Tibial artery (tissue), 4 donors: ENCODE measurements around the gene PRKAA1.
"Not testable (repeated sequence)": the region's sequence is repeated elsewhere in the genome, so short reads cannot be mapped to it uniquely, and the experiment has no call there.

Source experiments
- DNase-seq, 2 donors: peaks; one replicate each; pipeline ENCODE4 v3.0.0-alpha.2; 2019
- H3K27ac ChIP-seq, 2 donors: fragments of 200-600 bp; sonication (generic) in 1 of 2; 1 replicate in 1 of 2; 2 replicates in 1 of 2; pipeline ENCODE4 v1.5.1; 2018 to 2019; ENCODE audit warnings: mild to moderate bottlenecking in 1 of 2
- H3K27me3 ChIP-seq, 2 donors: fragments of 200-600 bp; sonication (generic) in 1 of 2; one replicate each; pipeline versions ENCODE4 v1.5.1 to v1.6.0; 2016 to 2019
- H3K36me3 ChIP-seq, 3 donors: fragments of 200-600 bp; sonication (generic) in 2 of 3; one replicate each; pipeline ENCODE4 v1.5.1; 2016 to 2019; ENCODE audit warnings: mild to moderate bottlenecking in 2 of 3
- H3K4me1 ChIP-seq, 4 donors: fragments of 200-600 bp; sonication (generic) in 2 of 4; 1 replicate in 3 of 4; 2 replicates in 1 of 4; pipeline ENCODE4 v1.5.1; 2016 to 2019
- H3K4me3 ChIP-seq, 2 donors: fragments of 200-600 bp; sonication (generic) in 1 of 2; 1 replicate in 1 of 2; 2 replicates in 1 of 2; pipeline ENCODE4 v1.5.1; 2018 to 2019; ENCODE audit warnings: mild to moderate bottlenecking in 2 of 2
- H3K9me3 ChIP-seq, 3 donors: fragments of 200-600 bp; sonication (generic) in 1 of 3; one replicate each; pipeline ENCODE4 v1.5.1; 2016 to 2019
- intact Hi-C: fragments of 100-400 bp; cut with DNase I; formaldehyde crosslinking; loops from one replicate; pipeline ENCODE4 v1.15.0; 2023; ENCODE audit warnings: low total_unique reads
- TF ChIP-seq, protein P1 (sequence below), 2 experiments: fragments of 200-600 bp in 1 of 2; fragments of 450-650 bp in 1 of 2; IDR thresholded peaks; one replicate each; pipeline ENCODE4 v1.5.1; 2017 to 2019; ENCODE audit warnings: antibody characterized with exemption in 2 of 2, mild to moderate bottlenecking in 1 of 2, moderate library complexity in 1 of 2

The PRKAA1 gene

DNA sequence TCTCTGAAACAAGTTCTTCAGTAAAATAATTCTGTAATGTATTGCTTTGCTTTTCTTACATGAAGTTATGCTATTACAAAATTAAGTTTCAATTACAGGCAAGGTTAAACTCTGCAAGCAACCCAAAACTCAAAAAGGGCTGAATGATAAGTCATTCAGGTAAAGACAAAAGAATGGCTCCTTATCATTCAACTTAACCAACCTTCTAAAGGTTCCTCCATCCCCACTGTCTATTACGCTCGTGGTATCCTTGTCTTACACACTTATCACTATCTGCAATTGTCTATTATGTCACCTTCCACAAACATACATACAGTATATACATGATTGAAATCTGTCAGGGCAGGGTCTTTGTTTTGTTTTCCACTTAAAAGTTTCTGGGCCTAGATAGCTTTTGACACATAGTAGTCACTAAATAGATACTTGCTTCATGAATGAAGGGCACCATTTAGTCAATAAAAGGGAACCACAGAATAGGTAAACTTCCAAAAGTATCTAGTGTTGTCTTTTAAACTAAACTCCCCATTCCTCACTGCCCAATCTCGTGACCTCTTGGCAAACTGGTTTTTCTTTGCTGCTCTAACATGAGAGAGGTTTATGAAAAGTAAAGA is 30.0 kb upstream of the PRKAA1 start:
- H3K27ac ChIP-seq, result no peak overlapping the region
- intact Hi-C loops, result no loop called here
- DNase-seq, result no peak
- H3K4me1 ChIP-seq, result peaks cover 0 to 4% (median 2%) of the 10 kb centered on the region in 4 donors
- TF ChIP-seq, protein P1, sequence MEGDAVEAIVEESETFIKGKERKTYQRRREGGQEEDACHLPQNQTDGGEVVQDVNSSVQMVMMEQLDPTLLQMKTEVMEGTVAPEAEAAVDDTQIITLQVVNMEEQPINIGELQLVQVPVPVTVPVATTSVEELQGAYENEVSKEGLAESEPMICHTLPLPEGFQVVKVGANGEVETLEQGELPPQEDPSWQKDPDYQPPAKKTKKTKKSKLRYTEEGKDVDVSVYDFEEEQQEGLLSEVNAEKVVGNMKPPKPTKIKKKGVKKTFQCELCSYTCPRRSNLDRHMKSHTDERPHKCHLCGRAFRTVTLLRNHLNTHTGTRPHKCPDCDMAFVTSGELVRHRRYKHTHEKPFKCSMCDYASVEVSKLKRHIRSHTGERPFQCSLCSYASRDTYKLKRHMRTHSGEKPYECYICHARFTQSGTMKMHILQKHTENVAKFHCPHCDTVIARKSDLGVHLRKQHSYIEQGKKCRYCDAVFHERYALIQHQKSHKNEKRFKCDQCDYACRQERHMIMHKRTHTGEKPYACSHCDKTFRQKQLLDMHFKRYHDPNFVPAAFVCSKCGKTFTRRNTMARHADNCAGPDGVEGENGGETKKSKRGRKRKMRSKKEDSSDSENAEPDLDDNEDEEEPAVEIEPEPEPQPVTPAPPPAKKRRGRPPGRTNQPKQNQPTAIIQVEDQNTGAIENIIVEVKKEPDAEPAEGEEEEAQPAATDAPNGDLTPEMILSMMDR (IDR thresholded peaks at IDR 0.05), result no peak
- no peaks in the 10 kb centered on the region for H3K9me3 ChIP-seq
- H3K4me3 ChIP-seq, result no peak overlapping the region
- no peaks in the 10 kb centered on the region for H3K27me3 ChIP-seq
- H3K36me3 ChIP-seq, result peaks cover 64 to 74% (median 69%) of the 10 kb centered on the region in 3 donors

DNA sequence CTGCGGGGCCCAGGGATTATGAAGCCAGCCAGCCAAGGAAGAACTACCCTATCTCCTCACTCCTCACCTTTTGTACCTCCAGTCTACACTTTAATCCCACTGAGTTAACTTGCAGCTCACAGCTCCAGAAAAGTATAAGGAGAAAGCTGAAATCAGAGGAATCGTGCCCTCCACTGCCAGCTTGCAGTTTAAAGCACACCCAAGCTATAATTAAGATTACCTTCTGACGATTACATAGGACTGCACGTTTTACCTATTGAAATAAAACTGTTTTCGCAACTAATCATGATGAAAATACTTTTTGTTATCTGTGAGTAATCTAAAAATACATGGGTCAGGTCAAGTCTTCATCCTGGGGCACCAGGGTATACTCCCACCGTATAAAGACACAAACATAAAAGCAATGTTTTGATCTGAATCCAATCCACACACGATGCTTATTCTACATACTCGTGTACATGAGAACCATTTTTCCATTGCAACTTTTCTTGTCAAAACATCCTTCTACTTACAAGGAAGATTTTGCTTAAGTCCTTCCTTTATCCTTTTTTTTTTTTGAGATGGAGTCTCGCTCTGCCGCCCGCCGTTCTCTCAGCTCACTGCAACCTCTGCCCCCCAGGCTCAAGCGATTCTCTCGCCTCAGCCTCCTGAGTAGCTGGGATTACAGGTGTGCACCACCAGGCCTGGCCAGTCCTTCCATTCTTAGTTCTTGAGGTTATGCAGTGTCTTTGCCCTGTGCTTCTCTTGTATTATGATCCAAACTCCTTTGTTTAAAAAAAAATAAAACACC is 29.2 kb upstream of the PRKAA1 start:
- Histone ChIP-seq H3K36me3 (peaks cover 59 to 67% (median 62%) of the 10 kb centered on the region in 3 donors), H3K9me3 (no peaks in the 10 kb centered on the region), H3K4me1 (no peaks in the 10 kb centered on the region), H3K4me3 (no peak overlapping the region), H3K27me3 (no peaks in the 10 kb centered on the region), H3K27ac (no peak overlapping the region)
- TF ChIP-seq, protein P1 (IDR thresholded peaks at IDR 0.05), result no peak
- DNase-seq, result no peak
- intact Hi-C loops, result no loop called here

DNA sequence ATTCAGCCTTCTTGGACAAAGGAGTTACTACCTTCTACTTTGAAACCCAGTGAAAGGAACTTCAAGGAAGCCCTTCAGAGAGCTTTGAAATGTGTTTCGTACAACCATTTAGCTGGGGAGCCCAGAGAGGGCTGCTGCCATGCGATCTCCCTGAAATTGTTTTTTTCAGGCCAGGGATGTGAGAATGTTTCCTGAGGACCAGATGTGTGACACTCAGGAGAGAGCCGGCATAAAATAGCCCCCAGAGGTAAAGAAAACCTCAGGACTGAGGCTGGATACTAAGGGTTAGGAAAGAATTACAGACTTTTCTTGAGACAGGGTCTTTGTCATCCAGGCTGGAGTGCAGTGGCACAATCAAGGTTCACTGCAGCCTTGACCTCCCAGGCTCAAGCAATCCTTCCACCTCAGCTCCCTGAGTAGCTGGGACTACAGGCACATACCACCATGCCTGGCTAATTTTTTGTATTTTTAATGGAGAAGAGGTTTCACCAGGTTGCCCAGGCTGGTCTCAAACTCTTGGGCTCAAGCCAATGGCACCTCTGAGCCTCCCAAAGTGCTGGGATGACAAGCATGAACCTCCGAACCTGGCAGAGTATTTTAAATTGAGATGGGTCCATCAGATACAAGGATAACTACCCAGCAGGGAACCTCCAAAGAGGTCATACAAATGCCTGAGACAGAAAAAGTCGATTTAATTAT is 28.5 kb upstream of the PRKAA1 start:
- Histone ChIP-seq H3K4me1 (no peaks in the 10 kb centered on the region), H3K9me3 (no peaks in the 10 kb centered on the region), H3K27ac (no peak overlapping the region), H3K27me3 (no peaks in the 10 kb centered on the region), H3K4me3 (no peak overlapping the region), H3K36me3 (peaks cover 52 to 59% (median 54%) of the 10 kb centered on the region in 3 donors)
- intact Hi-C loops, result no loop called here
- TF ChIP-seq, protein P1 (IDR thresholded peaks at IDR 0.05), result no peak
- no peak for DNase-seq

DNA sequence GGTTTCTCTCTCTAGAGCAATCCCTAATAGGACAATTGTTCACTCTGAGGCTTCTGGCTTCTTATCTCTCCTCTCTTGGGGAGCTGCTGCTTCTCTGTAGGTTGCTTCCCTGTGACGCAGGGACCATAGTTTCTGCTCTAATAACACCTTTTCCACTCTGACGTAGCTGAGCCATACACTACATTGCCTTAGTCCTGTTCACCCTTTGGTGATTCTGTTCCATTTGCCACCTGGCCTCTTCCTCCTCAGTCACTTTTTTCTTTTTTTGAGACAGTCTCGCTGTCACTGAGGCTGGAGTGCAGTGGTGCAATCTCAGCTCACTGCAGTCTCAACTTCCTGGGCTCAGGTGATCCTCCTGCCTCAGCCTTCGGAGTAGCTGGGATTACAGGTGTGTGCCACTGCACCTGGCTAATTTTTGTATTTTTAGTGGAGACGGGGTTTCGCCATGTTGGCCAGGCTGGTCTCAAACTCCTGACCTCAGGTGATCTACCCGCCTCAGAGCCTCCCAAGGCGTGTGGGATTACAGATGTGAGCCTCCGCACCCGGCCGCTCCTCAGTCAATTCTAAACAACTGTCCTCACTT is 27.4 kb upstream of the PRKAA1 start:
- DNase-seq, intact Hi-C loops, H3K9me3 ChIP-seq, H3K4me1 ChIP-seq, H3K27me3 ChIP-seq, H3K4me3 ChIP-seq, H3K27ac ChIP-seq: not testable (repeated sequence)
- H3K36me3 ChIP-seq, result peaks cover 41 to 48% (median 44%) of the 10 kb centered on the region in 3 donors

DNA sequence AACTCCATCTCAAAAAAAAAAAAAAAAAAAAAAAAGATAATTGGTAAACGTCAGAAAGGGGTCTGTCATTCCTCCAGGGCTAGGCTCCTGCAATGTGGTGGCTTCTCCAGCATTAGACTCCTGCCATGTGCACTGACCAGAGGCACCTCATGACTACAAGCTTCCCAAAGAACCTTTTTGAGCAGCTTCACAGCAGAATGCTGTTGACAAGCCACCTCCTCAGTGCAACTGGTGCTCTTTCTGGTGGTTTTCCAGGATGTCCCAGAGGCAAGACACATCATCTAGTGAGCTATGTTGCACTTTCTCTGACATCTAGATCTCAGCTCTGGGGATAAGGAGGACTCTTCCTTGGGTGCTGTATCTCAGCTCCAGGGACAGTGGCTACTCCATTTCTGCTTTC is 25.3 kb upstream of the PRKAA1 start:
- intact Hi-C loops, result no loop called here
- H3K27ac ChIP-seq, result no peak overlapping the region
- TF ChIP-seq, protein P1 (IDR thresholded peaks at IDR 0.05), result no peak
- H3K4me3 ChIP-seq, result no peak overlapping the region
- H3K4me1 ChIP-seq, result no peaks in the 10 kb centered on the region
- no peaks in the 10 kb centered on the region for H3K27me3 ChIP-seq
- H3K36me3 ChIP-seq, result peaks cover 21 to 27% (median 25%) of the 10 kb centered on the region in 3 donors
- DNase-seq, result no peak
- H3K9me3 ChIP-seq, result no peaks in the 10 kb centered on the region
